ENCODE data around the gene EMX2. TPM values are rescaled to one million over a fixed set of nuclear protein-coding genes. Genes with fewer than 3 reads are reported as not detected.
A peak's percentile ranks its signal among the peaks of the same experiment; 100 is the strongest.

The EMX2 gene
- total and polyA plus RNA-seq, 2 donors from 2014 or later = 44.9 to 82.8 TPM

DNA sequence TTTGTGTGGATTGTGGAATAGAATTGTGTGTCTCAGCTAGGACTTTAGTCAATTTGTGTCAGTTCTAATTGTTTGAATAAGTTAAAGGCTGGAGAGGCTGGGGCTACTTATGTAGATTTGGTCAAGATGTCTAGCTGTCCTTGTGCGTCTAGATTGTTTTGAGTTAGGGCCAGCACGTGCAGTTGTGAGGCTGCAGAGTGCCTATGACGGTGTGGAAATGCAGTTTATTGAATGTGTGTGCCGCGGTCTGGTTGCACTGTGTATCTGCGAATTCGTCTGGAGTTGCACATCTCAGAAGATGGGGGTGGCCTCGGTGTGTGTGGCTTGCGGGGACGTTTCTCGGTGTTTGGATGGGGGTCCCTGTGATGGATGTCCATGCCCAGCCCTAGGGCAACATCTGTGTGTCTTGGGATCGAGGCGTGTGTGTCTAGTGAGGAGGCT lies 10.2 kb downstream of the EMX2 start:
- H3K27me3 ChIP-seq (ENCODE audit: control insufficient read depth, insufficient read depth, low read length) = peaks cover 30% of the 10 kb centered on the region
- H3K4me3 ChIP-seq (ENCODE audit: low read length in 3 of 3) = peak overlapping the region; percentile 33 to 53 (median 50)
- TF ChIP-seq, protein P1, sequence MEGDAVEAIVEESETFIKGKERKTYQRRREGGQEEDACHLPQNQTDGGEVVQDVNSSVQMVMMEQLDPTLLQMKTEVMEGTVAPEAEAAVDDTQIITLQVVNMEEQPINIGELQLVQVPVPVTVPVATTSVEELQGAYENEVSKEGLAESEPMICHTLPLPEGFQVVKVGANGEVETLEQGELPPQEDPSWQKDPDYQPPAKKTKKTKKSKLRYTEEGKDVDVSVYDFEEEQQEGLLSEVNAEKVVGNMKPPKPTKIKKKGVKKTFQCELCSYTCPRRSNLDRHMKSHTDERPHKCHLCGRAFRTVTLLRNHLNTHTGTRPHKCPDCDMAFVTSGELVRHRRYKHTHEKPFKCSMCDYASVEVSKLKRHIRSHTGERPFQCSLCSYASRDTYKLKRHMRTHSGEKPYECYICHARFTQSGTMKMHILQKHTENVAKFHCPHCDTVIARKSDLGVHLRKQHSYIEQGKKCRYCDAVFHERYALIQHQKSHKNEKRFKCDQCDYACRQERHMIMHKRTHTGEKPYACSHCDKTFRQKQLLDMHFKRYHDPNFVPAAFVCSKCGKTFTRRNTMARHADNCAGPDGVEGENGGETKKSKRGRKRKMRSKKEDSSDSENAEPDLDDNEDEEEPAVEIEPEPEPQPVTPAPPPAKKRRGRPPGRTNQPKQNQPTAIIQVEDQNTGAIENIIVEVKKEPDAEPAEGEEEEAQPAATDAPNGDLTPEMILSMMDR (IDR thresholded peaks at IDR 0.05; ENCODE audit: borderline replicate concordance, extremely low read depth, insufficient read depth) = no peak
- FAIRE-seq (no peak), DNase-seq (peak in 2 of 5 donors; percentile 50 to 57)
- intact Hi-C loops (cut with DNase I) = no loop called here
- no peaks in the 10 kb centered on the region for H3K9me3 ChIP-seq (ENCODE audit: control insufficient read depth in 2 of 3, insufficient read depth in 1 of 3, low read length in 3 of 3)
- peaks cover 0 to 9% (median 3%) of the 10 kb centered on the region in 3 donors for H3K4me1 ChIP-seq (ENCODE audit: control insufficient read depth in 2 of 3, insufficient read depth in 2 of 3, low read depth in 1 of 3, low read length in 3 of 3)
- H3K9ac ChIP-seq (ENCODE audit: low read length in 3 of 3) = peak overlapping the region; percentile 39 to 71 (median 55)
- H3K27ac ChIP-seq (ENCODE audit: low read depth in 2 of 2, low read length in 2 of 2) = peak overlapping the region; percentile 47 to 92
- peaks cover 0 to 6% (median 0%) of the 10 kb centered on the region in 3 donors for H3K36me3 ChIP-seq (ENCODE audit: control insufficient read depth in 2 of 3, insufficient read depth in 3 of 3, low read length in 3 of 3)

DNA sequence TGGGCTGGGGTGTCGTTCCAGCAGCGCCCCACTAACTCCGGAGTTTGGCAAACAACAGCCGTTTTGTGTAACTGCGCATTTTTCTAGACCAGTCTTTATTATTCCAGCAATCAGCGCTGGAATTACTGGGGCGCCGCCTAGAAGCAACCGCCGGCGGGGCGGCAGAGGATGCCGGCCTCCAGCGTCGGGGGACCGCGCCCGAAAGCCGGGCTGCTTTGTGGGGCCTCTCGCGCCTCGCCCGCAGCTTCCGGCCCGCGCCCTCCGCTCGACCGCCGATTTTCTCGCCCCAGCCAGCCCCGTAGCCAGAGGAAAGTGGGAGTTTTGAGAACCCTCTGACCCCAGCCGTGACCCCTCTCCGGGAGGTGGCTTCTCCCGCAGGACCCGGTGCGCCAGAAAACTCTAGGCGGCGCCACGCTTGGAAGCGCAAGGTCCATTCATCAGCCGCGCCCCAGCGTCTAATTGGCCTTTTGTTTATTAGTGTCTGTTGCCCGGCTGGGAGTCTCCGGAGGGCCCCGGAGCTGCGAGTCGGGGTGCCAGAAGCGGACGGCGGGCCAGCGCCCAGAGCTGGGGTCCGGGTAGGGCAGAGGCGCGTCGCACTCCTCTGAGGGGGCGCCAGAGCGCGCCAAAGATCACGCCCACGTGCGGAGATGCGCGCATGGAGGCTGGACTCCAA lies 10.7 kb downstream of the EMX2 start:
- Histone ChIP-seq H3K9me3 (ENCODE audit: control insufficient read depth in 2 of 3, insufficient read depth in 1 of 3, low read length in 3 of 3) (no peaks in the 10 kb centered on the region), H3K27ac (ENCODE audit: low read depth in 2 of 2, low read length in 2 of 2) (peak overlapping the region; percentile 47 to 92), H3K4me1 (ENCODE audit: control insufficient read depth in 2 of 3, insufficient read depth in 2 of 3, low read depth in 1 of 3, low read length in 3 of 3) (peaks cover 0 to 9% (median 3%) of the 10 kb centered on the region in 3 donors), H3K4me3 (ENCODE audit: low read length in 3 of 3) (peak overlapping the region; percentile 33 to 53 (median 50)), H3K36me3 (ENCODE audit: control insufficient read depth in 2 of 3, insufficient read depth in 3 of 3, low read length in 3 of 3) (peaks cover 0 to under 1% (median 0%) of the 10 kb centered on the region in 3 donors), H3K27me3 (ENCODE audit: control insufficient read depth, insufficient read depth, low read length) (peaks cover 28% of the 10 kb centered on the region), H3K9ac (ENCODE audit: low read length in 3 of 3) (peak overlapping the region; percentile 39 to 71 (median 55))
- DNase-seq = peak; percentile 78 to 87 (median 84)
- intact Hi-C loops (cut with DNase I) = no loop called here
- no peak for FAIRE-seq
- TF ChIP-seq, protein P1 (IDR thresholded peaks at IDR 0.05; ENCODE audit: borderline replicate concordance, extremely low read depth, insufficient read depth) = peak; percentile 4

DNA sequence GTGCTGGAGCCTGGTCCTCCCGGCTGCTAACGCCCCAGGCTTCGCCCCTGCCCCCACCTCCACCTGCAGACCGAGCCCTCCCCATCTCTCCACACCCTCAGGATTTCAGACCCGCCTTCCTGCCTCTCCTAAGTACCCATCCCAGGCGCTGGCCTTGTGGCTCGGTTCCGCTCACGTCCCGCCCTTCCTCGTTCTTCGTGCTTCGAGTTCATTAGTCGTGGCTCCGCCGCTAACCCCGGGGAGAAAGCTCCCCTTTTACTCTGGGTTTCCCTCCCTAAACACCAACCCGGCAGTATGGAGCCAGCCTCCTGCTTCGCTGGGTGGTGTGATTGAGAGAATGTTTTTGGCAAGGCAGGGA lies 11.2 kb downstream of the EMX2 start:
- DNase-seq = no peak
- Histone ChIP-seq H3K27me3 (ENCODE audit: control insufficient read depth, insufficient read depth, low read length) (peaks cover 26% of the 10 kb centered on the region), H3K4me3 (ENCODE audit: low read length in 3 of 3) (peak overlapping the region; percentile 12 to 50 (median 16))

More for the DNA sequence above, 11.2 kb downstream of the EMX2 start:
- Histone ChIP-seq H3K9me3 (ENCODE audit: control insufficient read depth in 2 of 3, insufficient read depth in 1 of 3, low read length in 3 of 3) (no peaks in the 10 kb centered on the region), H3K36me3 (ENCODE audit: control insufficient read depth in 2 of 3, insufficient read depth in 3 of 3, low read length in 3 of 3) (no peaks in the 10 kb centered on the region), H3K4me1 (ENCODE audit: control insufficient read depth in 2 of 3, insufficient read depth in 2 of 3, low read depth in 1 of 3, low read length in 3 of 3) (peaks cover 0 to 9% (median 3%) of the 10 kb centered on the region in 3 donors), H3K27ac (ENCODE audit: low read depth in 2 of 2, low read length in 2 of 2) (no peak overlapping the region), H3K9ac (ENCODE audit: low read length in 3 of 3) (no peak overlapping the region)
- no peak for FAIRE-seq
- TF ChIP-seq, protein P1 (IDR thresholded peaks at IDR 0.05; ENCODE audit: borderline replicate concordance, extremely low read depth, insufficient read depth) = no peak
- intact Hi-C loops (cut with DNase I) = no loop called here
